Breast epithelium (tissue), 4 donors: ENCODE measurements around the gene KATNAL1. TPM values are rescaled to one million over a fixed set of nuclear protein-coding genes. Genes with fewer than 3 reads are reported as not detected.

Source experiments
- DNase-seq, 2 donors: peaks; one replicate each; pipeline ENCODE4 v3.0.0-alpha.2; 2019; ENCODE audit warnings: low spot score in 2 of 2
- H3K27ac ChIP-seq, 2 donors: fragments of 200-600 bp; sonication (generic) in 1 of 2; one replicate each; pipeline ENCODE4 v1.5.1; 2016 to 2019; ENCODE audit warnings: mild to moderate bottlenecking in 1 of 2
- H3K27me3 ChIP-seq, 2 donors: fragments of 200-600 bp; sonication (generic) in 1 of 2; one replicate each; pipeline versions ENCODE4 v1.5.1 to v1.6.0; 2017 to 2019; ENCODE audit warnings: control low read depth in 1 of 2, mild to moderate bottlenecking in 1 of 2
- H3K36me3 ChIP-seq: fragments of 200-600 bp; one replicate; pipeline ENCODE4 v1.5.1; 2019
- H3K4me1 ChIP-seq, 2 donors: fragments of 200-600 bp; sonication (generic); one replicate each; pipeline ENCODE4 v1.5.1; 2016 to 2019; ENCODE audit warnings: control low read depth in 1 of 2
- H3K4me3 ChIP-seq, 3 donors: fragments of 200-600 bp; sonication (generic); 1 replicate in 2 of 3; 2 replicates in 1 of 3; pipeline ENCODE4 v1.5.1; 2016 to 2019; ENCODE audit warnings: mild to moderate bottlenecking in 3 of 3, moderate library complexity in 2 of 3
- H3K9me3 ChIP-seq, 2 donors: fragments of 200-600 bp; sonication (generic) in 1 of 2; one replicate each; pipeline ENCODE4 v1.5.1; 2016 to 2019; ENCODE audit warnings: control low read depth in 1 of 2
- CTCF ChIP-seq, 3 donors: fragments of 450-650 bp; IDR thresholded peaks; one replicate each; pipeline ENCODE4 v1.5.1; 2016 to 2017; ENCODE audit warnings: antibody characterized with exemption in 3 of 3, mild to moderate bottlenecking in 3 of 3, moderate library complexity in 3 of 3
- POLR2A ChIP-seq: fragments of 450-650 bp; IDR thresholded peaks from one replicate; pipeline ENCODE4 v1.6.1; 2016; ENCODE audit warnings: antibody characterized with exemption, mild to moderate bottlenecking, moderate library complexity
- POLR2AphosphoS5 ChIP-seq, 3 donors: sonication (generic); formaldehyde crosslinking; IDR thresholded peaks; one replicate each; pipeline ENCODE4 v1.6.1; 2017; ENCODE audit warnings: antibody characterized with exemption in 3 of 3
- intact Hi-C: fragments of 100-400 bp; cut with DNase I; formaldehyde crosslinking; loops from one replicate; pipeline ENCODE4 v1.15.1; 2023; ENCODE audit warnings: low total_unique reads
- total RNA-seq, 3 donors: library from RNA; depleted of rRNA; stranded (reverse); fragments of >200 nt; gene quantifications; one replicate each; pipeline ENCODE4 v1.1.0, GENCODE V29; 2016

Gene KATNAL1
- total RNA-seq, 3 donors from 2014 or later = 14.6 to 23.8 (median 17.0) TPM

- TF ChIP-seq POLR2A = no peak
- TF ChIP-seq POLR2AphosphoS5 (IDR thresholded peaks at IDR 0.05) = no peak
- TF ChIP-seq CTCF (IDR thresholded peaks at IDR 0.05) = no peak
Measured at GRCh38 chr13:30345426-30346100, 38.2 kb upstream of the KATNAL1 start.

GRCh38 chr13:30341815-30342570, 34.6 kb upstream of the KATNAL1 start:
- H3K27me3 ChIP-seq = no peaks in the 10 kb centered on the region
- H3K4me1 ChIP-seq = peaks cover 0 to 16% of the 10 kb centered on the region in 2 donors
- H3K27ac ChIP-seq = peak overlapping the region; percentile 77 to 86
- DNase-seq = peak; percentile 91 to 93
- no peaks in the 10 kb centered on the region for H3K36me3 ChIP-seq
- H3K9me3 ChIP-seq = no peaks in the 10 kb centered on the region
- peak overlapping the region in 2 of 3 donors; percentile 2 to 5 for H3K4me3 ChIP-seq
- TF ChIP-seq POLR2A (no peak), CTCF (IDR thresholded peaks at IDR 0.05) (no peak), POLR2AphosphoS5 (IDR thresholded peaks at IDR 0.05) (peak; percentile 58 to 71 (median 61))
- intact Hi-C loops = no loop called here

More at GRCh38 chr13:30345426-30346100, 38.2 kb upstream of the KATNAL1 start:
- H3K4me1 ChIP-seq = peaks cover 0 to 13% of the 10 kb centered on the region in 2 donors
- no peaks in the 10 kb centered on the region for H3K27me3 ChIP-seq
- DNase-seq = no peak
- H3K36me3 ChIP-seq = no peaks in the 10 kb centered on the region
- H3K9me3 ChIP-seq = no peaks in the 10 kb centered on the region
- intact Hi-C loops = no loop called here
- H3K27ac ChIP-seq = peak overlapping the region in 1 of 2 donors; percentile 15
- H3K4me3 ChIP-seq = no peak overlapping the region

- peak in 1 of 2 donors; percentile 41 for DNase-seq
- Histone ChIP-seq H3K27ac (peak overlapping the region; percentile 77 to 86), H3K27me3 (no peaks in the 10 kb centered on the region), H3K4me3 (peak overlapping the region in 1 of 3 donors; percentile 9), H3K36me3 (no peaks in the 10 kb centered on the region), H3K9me3 (no peaks in the 10 kb centered on the region), H3K4me1 (peaks cover 0 to 16% of the 10 kb centered on the region in 2 donors)
- intact Hi-C loops = no loop called here
- TF ChIP-seq CTCF (IDR thresholded peaks at IDR 0.05) = no peak
- peak in 2 of 3 donors; percentile 28 to 68 for TF ChIP-seq POLR2AphosphoS5 (IDR thresholded peaks at IDR 0.05)
Measured at GRCh38 chr13:30340331-30341250, 33.2 kb upstream of the KATNAL1 start.

- DNase-seq = no peak
- no peaks in the 10 kb centered on the region for H3K9me3 ChIP-seq
- intact Hi-C loops = no loop called here
- H3K36me3 ChIP-seq = no peaks in the 10 kb centered on the region
- peak overlapping the region; percentile 77 to 86 for H3K27ac ChIP-seq
- H3K4me3 ChIP-seq = no peak overlapping the region
- H3K4me1 ChIP-seq = peaks cover 0 to 16% of the 10 kb centered on the region in 2 donors
- H3K27me3 ChIP-seq = no peaks in the 10 kb centered on the region
- no peak for TF ChIP-seq POLR2AphosphoS5 (IDR thresholded peaks at IDR 0.05)
- no peak for TF ChIP-seq POLR2A
- TF ChIP-seq CTCF (IDR thresholded peaks at IDR 0.05) = no peak
Measured at GRCh38 chr13:30339738-30340330, 32.5 kb upstream of the KATNAL1 start.
